Measurements from ENCODE around the gene DYNLRB1.

GRCh38 chr20:34553366-34553867 is 37.2 kb downstream of the DYNLRB1 start:
- TF ChIP-seq CTCF (IDR thresholded peaks at IDR 0.05) (no peak), POLR2A (IDR thresholded peaks at IDR 0.05) (no peak)

Data from thyroid gland (tissue), 4 donors.